HepG2 (cell line): ENCODE results near the gene TTC32. TPM values are rescaled to one million over a fixed set of nuclear protein-coding genes. Genes with fewer than 3 reads are reported as not detected.

Experiments
- ATAC-seq: fragments of 200-7000 bp; cut with Tn5 transposase; 3 replicates; pipeline ENCODE4 v1.9.1; 2020; ENCODE audit warnings: mild to moderate bottlenecking, moderate library complexity
- BruUV-seq: library from RNA; stranded (reverse); fragments of 400-500 nt; replicated peaks from 2 replicates; lab custom pipeline; 2021; lab: Mats Ljungman, UMichigan
- CTCF ChIA-PET: fragments of 300-600 bp; formaldehyde crosslinking; extraction: SDS; loops from one replicate; lab custom pipeline; 2021; ENCODE audit warnings: low total read pairs, inconsistent platforms, low intra/inter-chr PET ratio; lab: Yijun Ruan, JAX
- POLR2A ChIA-PET: fragments of 350-600 bp; sonication (Branson Sonifier 250); formaldehyde crosslinking; loops from one replicate; lab custom pipeline; 2020; ENCODE audit warnings: antibody characterized with exemption, inconsistent platforms; lab: Yijun Ruan, JAX
- DNase-seq: peaks from one replicate; pipeline ENCODE4 v3.0.0-alpha.2; 2015; ENCODE audit warnings: low spot score
- FAIRE-seq: peaks from 3 replicates; lab custom pipeline; 2011; peaks lifted over from hg19 to GRCh38; lab: Jason Lieb, UNC
- H2AFZ ChIP-seq: one replicate; pipeline ENCODE4 v1.6.1; 2011; ENCODE audit warnings: low read length, inconsistent platforms
- H3K27ac ChIP-seq: fragments of 300-600 bp; 3 replicates; pipeline ENCODE4 v1.8.0; 2011; ENCODE audit warnings: mixed run types, mild to moderate bottlenecking, mixed read lengths, low read length, inconsistent platforms; ENCODE audit not compliant: insufficient read depth; ENCODE audit errors: extremely low read length
- H3K27me3 ChIP-seq, 2 experiments: fragments of 200-600 bp in 1 of 2; 2 replicates in 1 of 2; 3 replicates in 1 of 2; pipeline versions ENCODE4 v1.6.0 to v1.8.0; 2011; ENCODE audit warnings: low read length in 2 of 2, mild to moderate bottlenecking in 2 of 2, moderate library complexity in 2 of 2, inconsistent platforms in 1 of 2; ENCODE audit not compliant: insufficient read depth in 2 of 2, control insufficient read depth in 1 of 2
- H3K36me3 ChIP-seq, 2 experiments: fragments of 200-600 bp in 1 of 2; replicated peaks in 1 of 2; 2 replicates in 1 of 2; 3 replicates in 1 of 2; pipeline versions ENCODE4 v1.5.1 to v1.8.0; 2011; ENCODE audit warnings: low read length in 2 of 2, inconsistent platforms in 1 of 2; ENCODE audit not compliant: insufficient read depth in 2 of 2, control insufficient read depth in 1 of 2
- H3K4me1 ChIP-seq: 2 replicates; pipeline ENCODE4 v1.5.1; 2012; ENCODE audit warnings: low read length, inconsistent platforms; ENCODE audit not compliant: insufficient read depth
- H3K4me2 ChIP-seq: 2 replicates; pipeline ENCODE4 v1.6.0; 2011; ENCODE audit warnings: low read depth, low read length, inconsistent platforms
- H3K4me3 ChIP-seq, 3 experiments: fragments of 200-600 bp in 1 of 3; sonication (generic), shearing (Covaris generic) in 1 of 3; replicated peaks in 1 of 3; 2 replicates each; pipeline ENCODE4 v1.5.1; 2011 to 2016; ENCODE audit warnings: low read length in 3 of 3, inconsistent platforms in 2 of 3, low read depth in 2 of 3, mild to moderate bottlenecking in 2 of 3, control low read depth in 1 of 3, mixed read lengths in 1 of 3; ENCODE audit not compliant: insufficient read depth in 1 of 3
- H3K79me2 ChIP-seq: one replicate; pipeline ENCODE4 v1.6.1; 2011; ENCODE audit warnings: low read length, inconsistent platforms; ENCODE audit not compliant: insufficient read depth
- H3K9ac ChIP-seq: 2 replicates; pipeline ENCODE4 v1.6.0; 2011; ENCODE audit warnings: mild to moderate bottlenecking, low read depth, low read length, inconsistent platforms; ENCODE audit not compliant: insufficient read depth
- H3K9me3 ChIP-seq: 2 replicates; pipeline ENCODE4 v1.5.1; 2012; ENCODE audit warnings: mild to moderate bottlenecking, low read length
- H4K20me1 ChIP-seq: 2 replicates; pipeline ENCODE4 v1.6.0; 2011; ENCODE audit warnings: inconsistent platforms, mild to moderate bottlenecking, low read length, moderate library complexity; ENCODE audit not compliant: insufficient read depth
- ATF1 ChIP-seq: IDR thresholded peaks from 2 replicates; pipeline ENCODE4 v1.6.1; 2016; ENCODE audit warnings: mild to moderate bottlenecking, control low read depth
- CBX5 ChIP-seq: sonication (generic); formaldehyde crosslinking; IDR thresholded peaks from 2 replicates; pipeline ENCODE4 v1.4.0; 2020; ENCODE audit warnings: missing genetic modification reagents, borderline replicate concordance
- NFIC ChIP-seq: IDR thresholded peaks from 2 replicates; pipeline ENCODE4 v1.6.1; 2012; ENCODE audit warnings: mild to moderate bottlenecking, low read length, inconsistent platforms
- NKX3-1 ChIP-seq: sonication (generic); formaldehyde crosslinking; IDR thresholded peaks from 2 replicates; pipeline ENCODE4 v1.5.0; 2020; ENCODE audit warnings: missing genetic modification reagents
- PITX1 ChIP-seq: sonication (generic); formaldehyde crosslinking; IDR thresholded peaks from 2 replicates; pipeline ENCODE4 v1.5.1; 2020; ENCODE audit warnings: mild to moderate bottlenecking, missing genetic modification reagents
- SIX1 ChIP-seq: sonication (generic); formaldehyde crosslinking; IDR thresholded peaks from 2 replicates; pipeline ENCODE4 v1.4.0; 2020; ENCODE audit warnings: missing genetic modification reagents, borderline replicate concordance
- ZKSCAN5 ChIP-seq: sonication (generic); formaldehyde crosslinking; IDR thresholded peaks from 2 replicates; pipeline ENCODE4 v1.5.1; 2020; ENCODE audit warnings: mild to moderate bottlenecking, missing genetic modification reagents
- ZNF34 ChIP-seq: sonication (generic); formaldehyde crosslinking; IDR thresholded peaks from 2 replicates; pipeline ENCODE4 v1.4.0; 2020; ENCODE audit warnings: mild to moderate bottlenecking, missing genetic modification reagents, borderline replicate concordance
- ZNF431 ChIP-seq: sonication (generic); formaldehyde crosslinking; IDR thresholded peaks from 2 replicates; pipeline ENCODE4 v1.9.0; 2022; ENCODE audit warnings: missing genetic modification reagents, low read depth, mild to moderate bottlenecking, borderline replicate concordance
- ZNF660 ChIP-seq: sonication (generic); formaldehyde crosslinking; IDR thresholded peaks from 2 replicates; pipeline ENCODE4 v1.5.1; 2020; ENCODE audit warnings: mild to moderate bottlenecking, low read depth, missing genetic modification reagents, borderline replicate concordance
- ZNF781 ChIP-seq: sonication (generic); formaldehyde crosslinking; IDR thresholded peaks from 2 replicates; pipeline ENCODE4 v1.5.1; 2020; ENCODE audit warnings: borderline replicate concordance, mild to moderate bottlenecking, missing genetic modification reagents; ENCODE audit errors: not compliant biosample characterization
- ZNF782 ChIP-seq: sonication (generic); formaldehyde crosslinking; IDR thresholded peaks from 2 replicates; pipeline ENCODE4 v1.4.0; 2020; ENCODE audit warnings: missing genetic modification reagents, mild to moderate bottlenecking, borderline replicate concordance
- ZNF816 ChIP-seq: sonication (generic); formaldehyde crosslinking; IDR thresholded peaks from 2 replicates; pipeline ENCODE4 v1.8.0; 2022; ENCODE audit warnings: missing genetic modification reagents, mild to moderate bottlenecking, borderline replicate concordance
- WGBS: methylation state at CpG from one replicate; pipeline ENCODE4 v1.1.6; 2017; ENCODE audit warnings: low lambda C conversion rate; 5-methylcytosine and 5-hydroxymethylcytosine counted together
- in situ Hi-C: cut with HindIII; loops from 2 replicates; pipeline ENCODE4 v1.10.0; 2017; ENCODE audit warnings: low pct_unique_long_range_greater_than_20kb; ENCODE audit not compliant: extremely low pct_ligation_motif_present
- intact Hi-C: fragments of 100-400 bp; cut with micrococcal nuclease; formaldehyde crosslinking; loops from one replicate; pipeline ENCODE4 v1.10.0; 2022; ENCODE audit not compliant: unreplicated experiment
- polyA plus RNA-seq, 8 experiments: library from polyadenylated mRNA; depleted of rRNA in 3 of 8; stranded (reverse) in 7 of 8; unstranded in 1 of 8; fragments of >200 nt; fragmentation: Illumina TruSeq in 4 of 8; extraction: Trizol in 4 of 8; gene quantifications; 2 replicates each; pipeline versions ENCODE4 v1.2.1 to v1.2.3, GENCODE V29; 2011 to 2016; ENCODE audit warnings: low read depth in 4 of 8, missing spikeins in 1 of 8, mixed read lengths in 1 of 8; ENCODE audit not compliant: insufficient read depth in 1 of 8
- total RNA-seq, 5 experiments: library from RNA; depleted of rRNA; stranded (reverse); fragments of >200 nt; fragmentation: Illumina TruSeq; extraction: Trizol; gene quantifications; 2 replicates each; pipeline ENCODE4 v1.2.3, GENCODE V29; 2016; ENCODE audit warnings: low read depth in 1 of 5
- TF ChIP-seq, protein P1 (sequence below): sonication (generic); formaldehyde crosslinking; IDR thresholded peaks from 2 replicates; pipeline ENCODE4 v1.4.0; 2020; ENCODE audit warnings: mild to moderate bottlenecking, missing genetic modification reagents

Gene TTC32
- total and polyA plus RNA-seq, 2 of the 13 experiments (the other 11 are each of a cell fraction or from before 2014, with no cell fraction given): 21.6 to 38.3 TPM

DNA sequence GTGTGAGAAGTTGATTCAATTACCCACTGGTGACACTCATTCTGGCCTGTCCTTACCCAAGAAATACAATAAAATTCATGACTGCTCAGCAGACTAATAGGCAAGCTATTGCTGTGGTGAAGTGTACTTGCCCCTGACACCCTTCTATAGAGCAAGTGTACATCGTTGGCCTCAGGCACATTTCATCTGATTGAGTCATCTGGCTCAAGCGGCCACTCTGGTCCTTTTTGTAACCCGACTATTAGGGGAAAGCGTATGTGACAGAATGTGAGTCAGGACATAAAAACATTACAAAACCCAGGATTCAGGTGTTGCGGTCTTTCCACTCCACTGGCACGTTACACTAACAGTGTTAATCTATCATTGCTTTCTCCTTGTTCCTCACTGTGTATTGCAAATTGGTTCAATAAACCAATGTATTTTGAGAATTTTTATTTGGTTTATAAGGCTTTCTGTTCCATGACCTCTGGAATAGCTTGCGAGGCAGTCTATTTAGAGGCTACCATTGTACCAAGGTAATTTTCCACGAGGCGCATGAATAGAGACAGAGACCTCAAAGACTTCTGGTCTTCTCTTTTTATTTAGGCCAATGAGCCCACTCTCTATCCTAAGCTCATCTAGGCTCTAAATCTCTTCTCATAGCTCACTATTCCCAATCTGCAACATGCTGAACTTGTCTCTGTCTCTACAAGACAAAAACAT lies 10.2 kb upstream of the TTC32 start:
- Histone ChIP-seq H3K9ac (no peak overlapping the region), H3K27me3 (no peaks in the 10 kb centered on the region), H3K27ac (no peak overlapping the region), H3K36me3 (peaks cover 6 to 19% of the 10 kb centered on the region in 2 experiments), H3K4me1 (no peaks in the 10 kb centered on the region), H2AFZ (no peak overlapping the region), H3K4me2 (no peak overlapping the region)
- no TSS peak for BruUV-seq
- FAIRE-seq (no peak), ATAC-seq (no peak)
- intact Hi-C loops: no loop called here
- no peak for TF ChIP-seq NKX3-1 (CRISPR knock-in tag)
- TF ChIP-seq, all 625 proteins: peak for 0
- Histone ChIP-seq H3K79me2 (no peaks in the 10 kb centered on the region), H3K4me3 (no peak overlapping the region), H4K20me1 (no peaks in the 10 kb centered on the region), H3K9me3 (no peaks in the 10 kb centered on the region)
- 92% methylated on average over 9 of the region's 9 CpGs for WGBS
- in situ Hi-C loops: no loop called here
- DNase-seq: no peak
- ChIA-PET POLR2A (interaction anchor here (1.4 kb wide), 1 partner anchor 11 kb away, joined by 4 read pairs; the partner anchor contains the start of gene TTC32), CTCF (no interaction called here)

DNA sequence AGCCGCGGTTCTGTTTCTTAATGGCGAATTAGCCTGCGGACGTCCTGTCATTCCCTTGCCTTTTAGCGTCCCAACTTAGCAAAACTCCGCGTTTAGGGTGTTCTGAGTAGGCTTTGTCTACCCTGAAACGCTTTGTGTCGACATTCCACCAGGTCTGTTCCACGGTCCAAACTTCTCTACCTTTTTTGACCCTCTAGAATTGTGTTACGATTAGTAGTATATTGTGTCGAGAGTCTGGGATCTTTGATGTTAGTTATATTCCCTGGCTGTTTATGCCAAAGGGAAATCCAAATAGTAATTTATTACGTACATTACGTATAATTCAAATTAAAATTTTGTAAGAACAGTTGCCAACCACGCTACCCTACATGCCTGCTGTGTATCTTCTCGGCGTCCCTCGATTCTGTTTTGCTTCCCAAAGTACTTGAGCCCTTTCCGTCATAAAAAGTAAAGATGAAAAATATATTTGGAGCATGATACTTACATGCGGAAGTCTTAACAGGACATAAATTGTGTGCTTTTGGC lies 495 bp upstream of the TTC32 start:
- peak overlapping the region; percentile 44 for H2AFZ ChIP-seq
- WGBS: under 1% methylated on average over 21 of the region's 21 CpGs
- ChIA-PET POLR2A (interaction anchor here (0.7 kb wide), 1 partner anchor 112 kb away, joined by 3 read pairs; no protein-coding TSS in a partner anchor), CTCF (no interaction called here)
- TSS peak; percentile 96 for BruUV-seq
- H3K4me2 ChIP-seq: peak overlapping the region; percentile 96
- DNase-seq: no peak
- ATAC-seq: no peak; the same call in 2 of the 3 replicates
- FAIRE-seq: no peak
- H3K4me3 ChIP-seq: peak overlapping the region; percentile 87 to 89 (median 87)
- H3K27ac ChIP-seq: peak overlapping the region; percentile 95
- H3K4me1 ChIP-seq: peaks cover 29% of the 10 kb centered on the region
- in situ Hi-C loops (no loop called here), intact Hi-C loops (loop anchor here (5.0 kb wide), 1 partner anchor 1100 kb away; no protein-coding TSS in a partner anchor)
- peaks cover 15% of the 10 kb centered on the region; the same call in 1 of the 2 replicates for H4K20me1 ChIP-seq
- no peaks in the 10 kb centered on the region; a peak in 1 of 5 replicates for H3K27me3 ChIP-seq
- H3K79me2 ChIP-seq: peaks cover 45% of the 10 kb centered on the region
- 0 out of 5 replicates have a peak, but pooled peaks cover 0 to 3% of the 10 kb centered on the region in 2 experiments for H3K36me3 ChIP-seq
- peak overlapping the region; percentile 97 for H3K9ac ChIP-seq
- H3K9me3 ChIP-seq: no peaks in the 10 kb centered on the region
- TF ChIP-seq CBX5 (CRISPR knock-in tag) (no peak), SIX1 (CRISPR knock-in tag) (no peak), PITX1 (CRISPR knock-in tag) (no peak; the same call in 1 of the 2 replicates), ATF1 (CRISPR knock-in tag) (peak; percentile 45; the same call in 1 of the 2 replicates), ZNF34 (CRISPR knock-in tag) (no peak), ZNF660 (no peak), NFIC (no peak; the same call in 1 of the 2 replicates), ZNF781 (CRISPR knock-in tag) (peak; percentile 80), ZKSCAN5 (CRISPR knock-in tag) (0 out of 2 replicates have a peak, but pooled peaks have one; percentile 1), ZNF816 (CRISPR knock-in tag) (peak; percentile 94; the same call in 1 of the 2 replicates), ZNF782 (CRISPR knock-in tag) (no peak), ZNF431 (CRISPR knock-in tag) (no peak)
- TF ChIP-seq, protein P1, sequence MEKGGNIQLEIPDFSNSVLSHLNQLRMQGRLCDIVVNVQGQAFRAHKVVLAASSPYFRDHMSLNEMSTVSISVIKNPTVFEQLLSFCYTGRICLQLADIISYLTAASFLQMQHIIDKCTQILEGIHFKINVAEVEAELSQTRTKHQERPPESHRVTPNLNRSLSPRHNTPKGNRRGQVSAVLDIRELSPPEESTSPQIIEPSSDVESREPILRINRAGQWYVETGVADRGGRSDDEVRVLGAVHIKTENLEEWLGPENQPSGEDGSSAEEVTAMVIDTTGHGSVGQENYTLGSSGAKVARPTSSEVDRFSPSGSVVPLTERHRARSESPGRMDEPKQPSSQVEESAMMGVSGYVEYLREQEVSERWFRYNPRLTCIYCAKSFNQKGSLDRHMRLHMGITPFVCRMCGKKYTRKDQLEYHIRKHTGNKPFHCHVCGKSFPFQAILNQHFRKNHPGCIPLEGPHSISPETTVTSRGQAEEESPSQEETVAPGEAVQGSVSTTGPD (CRISPR knock-in tag): no peak
